ENCODE measurements around the gene ATP8B3.
"Not testable (repeated sequence)": the region's sequence is repeated elsewhere in the genome, so short reads cannot be mapped to it uniquely, and the experiment has no call there.

ATP8B3 gene

DNA sequence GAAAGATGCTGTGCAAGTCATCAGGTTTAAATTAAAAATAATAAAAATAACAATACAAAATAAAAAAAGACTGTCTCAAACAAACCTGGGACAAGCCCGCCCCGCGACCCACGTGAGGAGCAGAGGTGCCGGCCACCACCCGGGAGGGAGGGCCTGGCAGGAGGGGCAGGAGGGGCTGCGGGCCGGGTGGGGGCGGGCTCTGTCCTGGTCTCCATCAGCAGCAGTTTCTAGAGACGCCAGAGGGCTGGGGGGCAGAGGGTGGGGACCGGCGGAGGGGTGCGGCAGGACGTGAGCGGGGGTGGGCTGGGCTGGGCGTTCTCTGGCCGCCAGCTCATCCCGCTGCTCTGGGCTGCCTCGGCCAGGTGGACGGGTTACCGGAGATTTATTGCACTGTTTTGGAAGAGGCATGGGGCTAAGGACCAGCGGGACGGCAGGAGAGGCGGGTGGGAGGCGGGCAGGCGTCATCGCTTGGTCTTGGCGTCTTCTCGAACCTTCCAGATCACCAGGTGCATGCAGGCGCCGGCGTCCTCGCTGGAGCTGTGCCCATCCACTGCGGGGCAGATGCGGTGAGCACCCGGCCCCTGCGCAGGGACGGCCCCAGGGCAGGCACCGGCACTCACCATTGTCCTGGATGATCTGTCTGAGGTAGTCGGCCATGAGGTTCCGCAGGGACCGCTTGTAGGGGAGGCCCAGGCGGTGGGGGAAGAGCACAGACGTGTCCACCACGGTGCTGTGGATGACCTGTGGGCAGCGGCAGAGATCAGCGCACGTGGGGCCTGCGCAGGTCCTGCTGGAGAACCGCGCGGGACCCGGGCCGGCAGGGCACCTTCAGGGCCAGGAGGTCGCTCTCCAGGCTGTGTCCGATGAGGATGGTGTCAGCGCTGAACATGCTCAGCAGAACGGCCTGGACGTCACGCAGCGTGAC is 3.8 kb upstream of the ATP8B3 start:
- no peak for DNase-seq (ENCODE audit: low read depth in 3 of 3)

- no peak for DNase-seq (ENCODE audit: low read depth in 3 of 3)
Measured at GRCh38 chr19:1814833-1815604, 2.9 kb upstream of the ATP8B3 start.

- DNase-seq (ENCODE audit: low read depth in 3 of 3) = no peak
Measured at GRCh38 chr19:1814391-1814790, 2.3 kb upstream of the ATP8B3 start.

DNA sequence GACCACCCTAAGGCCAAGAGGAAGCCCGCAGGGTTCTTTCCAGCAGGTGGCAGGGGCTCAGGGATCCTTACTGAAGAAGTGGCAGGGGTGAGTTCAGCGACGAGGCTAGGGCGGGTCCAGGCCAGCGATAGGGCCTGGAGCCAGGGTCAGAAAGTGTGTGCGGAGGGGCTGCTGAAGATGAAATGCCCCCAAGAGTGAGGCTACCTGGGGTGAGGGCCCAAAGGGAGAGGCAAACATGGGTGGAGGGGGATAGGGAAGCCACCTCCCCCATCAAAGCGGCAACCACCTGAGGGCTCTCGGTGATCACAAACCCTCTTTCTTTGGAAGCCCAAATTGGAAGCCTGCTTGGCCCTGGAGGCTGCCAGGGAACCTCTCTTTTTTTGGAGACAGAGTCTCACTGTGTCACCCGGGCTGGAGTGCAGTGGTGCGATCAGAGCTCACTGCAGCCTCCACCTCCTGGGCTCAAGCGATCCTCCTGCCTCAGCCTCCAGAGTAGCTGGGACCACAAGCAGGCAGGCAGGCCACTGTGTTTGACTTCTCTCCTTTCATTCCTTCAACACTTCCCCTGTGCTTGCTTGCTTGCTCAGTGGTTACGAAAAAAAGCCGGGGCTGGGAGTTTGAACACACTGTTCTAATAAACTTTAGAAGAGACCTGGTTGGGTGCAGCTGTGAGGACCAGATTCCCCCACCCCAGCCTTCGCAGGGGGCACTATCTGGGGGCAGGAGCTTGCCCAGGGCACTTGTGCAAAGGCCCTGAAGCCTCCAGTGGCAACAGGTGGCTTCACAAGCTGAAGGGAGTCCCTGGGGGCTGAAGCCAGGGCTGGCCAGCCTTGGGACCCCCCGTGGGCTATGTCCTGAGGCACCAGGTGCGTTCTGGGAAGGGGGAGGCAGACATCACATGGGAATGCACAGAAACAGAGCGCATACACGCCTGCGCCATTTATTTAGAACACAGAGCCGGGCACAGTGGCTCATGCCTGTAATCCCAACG is 1.4 kb upstream of the ATP8B3 start:
- DNase-seq (ENCODE audit: low read depth in 3 of 3) = no peak

DNA sequence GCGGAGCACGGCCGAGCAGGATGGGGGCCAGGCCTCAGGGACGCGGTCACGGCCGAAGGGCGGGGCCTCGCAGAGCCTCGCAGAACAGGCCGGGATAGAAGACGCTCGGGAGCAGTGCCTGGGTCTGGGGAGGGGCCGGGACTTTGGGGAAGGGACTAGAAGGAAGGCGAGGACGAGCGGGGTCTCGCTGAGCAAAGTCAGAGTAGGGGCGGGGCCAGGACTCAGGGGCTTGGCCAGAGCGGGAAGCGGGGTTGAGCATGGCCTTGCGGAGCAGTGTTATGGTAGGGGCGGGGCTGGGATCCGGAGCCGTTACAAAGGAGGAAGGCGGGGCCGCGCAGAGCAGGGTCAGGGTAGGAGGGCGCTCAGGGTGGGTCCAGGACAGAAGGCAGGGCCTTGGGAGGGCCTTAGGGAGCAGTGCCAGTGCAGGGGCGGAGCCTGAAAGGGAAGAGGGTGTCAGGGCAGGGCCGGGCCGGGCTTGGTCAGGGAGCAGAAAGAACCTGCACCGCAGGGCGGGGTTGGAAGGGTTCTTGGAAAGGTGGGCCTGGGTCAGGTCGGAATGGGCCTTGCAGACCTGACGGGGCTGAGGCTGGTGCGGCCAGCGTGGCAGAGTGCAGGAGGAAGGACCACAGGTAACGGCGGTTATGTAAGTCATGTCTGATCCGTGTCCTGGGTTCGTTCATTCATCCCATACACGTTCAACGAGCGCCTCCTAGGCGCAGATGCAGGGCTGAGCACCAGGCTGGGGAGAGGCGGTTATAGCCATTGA is 533 bp upstream of the ATP8B3 start:
- DNase-seq (ENCODE audit: low read depth in 3 of 3) = peak; percentile 62 to 86 (median 64)

DNA sequence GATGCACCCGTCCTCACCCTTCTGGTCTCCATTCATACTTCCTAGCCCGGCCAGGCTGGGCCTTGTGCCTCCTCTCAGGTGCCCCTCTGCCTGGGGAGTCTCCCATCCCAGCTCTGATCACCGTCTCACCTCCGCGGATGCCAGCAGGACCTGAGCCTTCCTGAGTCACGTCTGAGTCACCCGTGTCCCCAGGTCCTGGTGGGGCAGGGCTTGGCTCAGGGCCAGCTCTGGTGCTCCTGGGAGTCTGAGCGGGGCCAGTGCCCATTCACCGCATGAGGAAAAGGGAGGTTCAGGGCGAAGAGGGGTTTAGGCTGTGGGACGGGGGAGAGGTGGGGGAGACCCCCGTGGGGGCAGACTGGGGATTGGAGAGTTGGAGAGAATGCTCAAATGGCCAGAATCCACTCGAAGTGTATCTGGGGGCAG is 593 bp downstream of the ATP8B3 start:
- peak; percentile 22 to 52 (median 22) for DNase-seq (ENCODE audit: low read depth in 3 of 3)

GRCh38 chr19:1810439-1811160 is 1.5 kb downstream of the ATP8B3 start:
- no peak for DNase-seq (ENCODE audit: low read depth in 3 of 3)

DNA sequence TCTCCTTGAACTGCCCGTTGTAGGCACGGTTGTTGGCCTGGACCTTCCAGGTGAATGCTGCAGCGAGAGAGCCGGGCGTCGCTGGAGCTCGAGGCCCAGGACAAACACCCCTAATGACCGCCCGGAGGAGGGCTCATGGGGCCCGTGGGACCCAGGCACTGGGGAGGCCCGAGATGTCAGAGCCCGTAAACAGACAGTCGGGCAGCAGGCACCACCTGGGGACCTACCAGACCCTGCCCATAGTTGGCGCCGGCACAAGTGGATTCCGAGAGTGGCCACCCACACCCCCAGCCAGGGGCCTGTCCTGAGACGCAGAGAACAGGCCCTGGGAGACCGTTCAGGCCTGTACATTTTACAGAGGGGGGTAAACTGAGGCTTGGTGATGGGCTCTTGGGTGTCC is 2.4 kb downstream of the ATP8B3 start:
- no peak for DNase-seq (ENCODE audit: low read depth in 3 of 3)

- no peak for DNase-seq (ENCODE audit: low read depth in 3 of 3)
Measured at GRCh38 chr19:1808395-1808731, 3.7 kb downstream of the ATP8B3 start.

DNA sequence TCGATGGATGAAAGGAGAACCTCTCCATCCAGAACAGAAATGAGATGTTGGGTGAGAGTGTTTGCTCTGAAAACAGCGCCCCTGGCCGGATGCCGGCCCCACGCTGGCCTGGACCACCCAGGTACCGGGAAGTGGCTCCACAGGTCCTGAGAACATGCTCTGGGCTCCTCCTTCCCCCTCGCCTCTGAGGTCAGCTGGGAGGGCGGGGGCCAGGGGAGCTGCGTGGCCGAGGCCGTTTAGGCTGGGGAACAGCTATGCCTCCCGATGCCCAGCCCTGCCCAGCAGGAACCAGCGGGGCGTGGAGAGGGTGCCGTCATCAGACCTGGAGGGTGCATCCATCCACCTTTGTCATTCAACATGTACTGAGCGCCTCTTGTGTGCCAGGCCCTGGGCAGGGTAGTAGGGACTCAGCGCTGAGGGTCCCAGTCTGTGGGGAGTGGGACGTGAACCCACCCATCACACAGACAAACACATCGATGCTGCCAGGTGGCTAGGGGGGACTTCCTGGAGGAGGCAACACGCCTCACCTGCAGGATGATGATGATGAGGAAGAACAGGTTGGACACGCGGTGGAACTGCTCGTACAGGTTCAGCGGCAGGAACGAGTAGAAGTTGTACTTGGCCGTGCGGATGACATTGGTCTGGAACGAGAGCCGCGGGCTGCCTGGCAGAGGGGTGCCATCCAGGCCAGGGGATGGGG is 4.2 kb downstream of the ATP8B3 start:
- no peak for DNase-seq (ENCODE audit: low read depth in 3 of 3)

- no peak for DNase-seq (ENCODE audit: low read depth in 3 of 3)
Measured at GRCh38 chr19:1807030-1807694, 4.9 kb downstream of the ATP8B3 start.

- no peak for DNase-seq (ENCODE audit: low read depth in 3 of 3)
Measured at GRCh38 chr19:1806184-1807029, 5.7 kb downstream of the ATP8B3 start.

DNA sequence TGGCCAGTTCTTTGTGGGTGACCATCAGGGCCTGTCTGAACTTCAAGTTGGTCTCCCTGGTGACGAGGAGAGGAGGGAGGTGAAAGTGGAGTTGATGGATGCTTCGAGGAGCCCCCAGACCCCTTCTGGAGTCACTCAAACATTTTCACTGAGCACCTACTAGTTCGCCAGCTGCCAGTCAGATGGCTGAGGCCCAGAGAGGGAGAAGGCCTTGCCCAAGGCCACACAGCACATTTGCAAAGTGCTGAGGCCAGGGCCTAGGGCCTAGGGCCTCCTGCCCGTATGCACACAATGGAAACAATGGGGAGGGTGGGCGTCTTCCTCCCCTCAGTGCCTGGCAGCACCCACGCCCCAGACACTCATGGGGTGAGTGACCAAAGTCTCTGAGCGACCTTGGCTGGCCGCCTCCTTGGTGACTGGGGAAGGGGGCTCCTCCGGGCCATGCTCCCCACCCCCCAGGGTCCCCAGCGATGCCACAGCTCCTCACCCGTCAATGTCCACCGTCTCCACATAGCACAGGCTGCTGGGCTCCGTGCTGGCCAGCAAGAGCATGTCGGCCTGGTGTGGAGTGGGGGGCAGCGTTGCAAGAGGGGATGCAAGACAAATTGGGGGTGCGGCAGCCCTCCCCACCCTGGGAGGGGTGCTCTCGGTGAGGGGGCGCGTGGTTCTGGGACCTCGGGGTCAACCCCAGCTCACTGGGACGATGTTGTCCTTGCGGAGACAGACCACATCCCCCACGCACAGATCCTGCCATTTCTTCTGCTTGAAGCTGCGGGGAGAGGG is 6.5 kb downstream of the ATP8B3 start:
- DNase-seq (ENCODE audit: low read depth in 3 of 3) = no peak

DNA sequence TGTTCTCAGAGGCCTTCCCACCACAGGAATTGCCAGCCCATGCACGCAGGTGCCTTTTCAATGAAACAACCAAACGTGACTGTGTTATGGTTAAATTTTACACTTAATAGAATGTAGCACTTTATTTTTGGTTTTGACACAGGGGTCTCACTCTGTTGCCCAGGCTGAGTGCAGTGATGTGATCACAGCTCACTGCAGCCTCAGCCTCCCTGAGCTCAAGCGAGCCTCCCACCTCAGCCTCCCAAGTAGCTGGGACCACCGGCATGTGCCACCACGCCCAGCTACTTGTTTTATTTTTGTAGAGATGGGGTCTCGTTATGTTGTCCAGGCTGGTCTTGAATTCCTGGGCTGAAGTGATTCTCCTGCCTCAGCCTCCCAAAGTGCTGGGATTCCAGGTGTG is 7.2 kb downstream of the ATP8B3 start:
- DNase-seq (ENCODE audit: low read depth in 3 of 3) = no peak

- DNase-seq (ENCODE audit: low read depth in 3 of 3) = no peak
Measured at GRCh38 chr19:1799695-1800342, 12.3 kb downstream of the ATP8B3 start.

DNA sequence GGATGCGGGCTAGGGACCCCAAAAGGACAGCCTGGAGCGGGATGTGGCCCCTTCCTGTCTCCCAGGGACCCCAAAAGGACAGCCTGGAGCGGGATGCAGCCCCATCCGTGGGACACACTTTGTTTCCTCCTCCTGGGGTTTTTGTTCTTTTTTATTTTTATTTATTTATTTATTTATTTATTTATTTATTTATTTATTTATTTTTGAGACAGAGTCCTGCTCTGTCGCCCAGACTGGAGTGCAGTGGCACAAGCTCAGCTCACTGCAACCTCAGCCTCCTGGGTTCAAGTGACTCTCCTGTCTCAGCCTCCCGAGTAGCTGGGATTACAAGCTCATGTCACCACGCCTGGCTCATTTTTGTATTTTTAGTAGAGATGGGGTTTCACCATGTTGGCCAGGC is 14.8 kb downstream of the ATP8B3 start:
- not testable (repeated sequence) for DNase-seq (ENCODE audit: low read depth in 3 of 3)

Data from stimulated activated CD4-positive, alpha-beta T cell treated with anti-CD3 and anti-CD28 coated beads, TNF-alpha, amount 100 ng/mL, for 24 hours (primary cell).